Measurements from ENCODE around the gene SNX20. TPM values are rescaled to one million over a fixed set of nuclear protein-coding genes. Genes with fewer than 3 reads are reported as not detected.

Gene SNX20
- total RNA-seq, 1 experiment from 2014 or later = not detected

GRCh38 chr16:50637716-50638602 is 43.2 kb downstream of the SNX20 start:
- Histone ChIP-seq H3K9me3 (ENCODE audit: control insufficient read depth, low read depth, low read length) (no peaks in the 10 kb centered on the region), H2BK5ac (ENCODE audit: insufficient read length, low read length) (no peak overlapping the region), H2BK20ac (ENCODE audit: low read depth, low read length, poor library complexity, severe bottlenecking) (no peak overlapping the region), H3K4me1 (ENCODE audit: insufficient read depth, low read length) (no peaks in the 10 kb centered on the region), H3K18ac (ENCODE audit: insufficient read length, low read depth, low read length) (no peak overlapping the region), H2BK15ac (ENCODE audit: low read depth, low read length) (no peak overlapping the region), H3K56ac (ENCODE audit: insufficient read length, low read depth, low read length) (no peak overlapping the region), H3K79me2 (ENCODE audit: insufficient read depth, low read length) (no peaks in the 10 kb centered on the region), H3K14ac (ENCODE audit: insufficient read depth, low read length) (no peak overlapping the region), H3K23me2 (ENCODE audit: insufficient read length, low read depth, low read length, poor library complexity, severe bottlenecking) (no peaks in the 10 kb centered on the region), H4K20me1 (ENCODE audit: control insufficient read depth, insufficient read depth, insufficient read length) (no peaks in the 10 kb centered on the region), H3T11ph (ENCODE audit: low read length) (no peak overlapping the region), H3K27me3 (ENCODE audit: insufficient read depth, low read length) (no peaks in the 10 kb centered on the region), H4K5ac (ENCODE audit: insufficient read length, low read depth, low read length) (no peak overlapping the region), H3K4me2 (ENCODE audit: insufficient read depth, insufficient read length, low read length) (no peak overlapping the region), H3K27ac (ENCODE audit: insufficient read length, low read depth, low read length) (no peak overlapping the region), H2AFZ (ENCODE audit: low read length) (no peak overlapping the region), H3K79me1 (ENCODE audit: insufficient read depth, low read depth, low read length, poor library complexity, severe bottlenecking) (no peaks in the 10 kb centered on the region), H4K8ac (replicated peaks; ENCODE audit: insufficient read length, low read depth, low read length) (no peak overlapping the region), H2BK12ac (ENCODE audit: insufficient read length, low read depth, low read length) (no peak overlapping the region), H3K9ac (ENCODE audit: extremely low read depth, insufficient read length, low read length) (no peak overlapping the region), H2BK120ac (ENCODE audit: low read depth, low read length, poor library complexity, severe bottlenecking) (no peak overlapping the region), H3K4ac (ENCODE audit: low read depth, low read length) (no peak overlapping the region), H2AK5ac (ENCODE audit: insufficient read length, low read length) (no peak overlapping the region), H4K91ac (ENCODE audit: insufficient read length, low read depth, low read length) (no peak overlapping the region), H3K23ac (ENCODE audit: insufficient read length, low read depth, low read length) (no peak overlapping the region)
- no peaks in the 10 kb centered on the region for H3K9me3 Mint-ChIP-seq
- no CpG with 5 or more reads among the region's 13 CpGs for WGBS (ENCODE audit: extremely low coverage, insufficient read length, low lambda C conversion rate)
- TF ChIP-seq CTCF (conservative IDR thresholded peaks at IDR 0.05) = no peak
- peak overlapping the region in 1 of 3 experiments; percentile 67; a peak in 1 of 7 replicates for H3K27ac Mint-ChIP-seq
- no peak overlapping the region for H3K4me3 Mint-ChIP-seq
- H3K27me3 Mint-ChIP-seq (ENCODE audit: low read depth) = peaks cover 2% of the 10 kb centered on the region
- no peaks in the 10 kb centered on the region for H3K36me3 Mint-ChIP-seq (ENCODE audit: insufficient read depth in 1 of 3, low read depth in 3 of 3)
- H3K4me1 Mint-ChIP-seq = peaks cover 0 to 5% of the 10 kb centered on the region in 2 experiments; a peak in 1 of 4 replicates
- DNase-seq = no peak

Data from H9 (cell line).